Skin epidermis (tissue), 12 donors: ENCODE results near the gene NTN4.

Experiments used
- H3K27ac ChIP-seq, 21 experiments: fragments of 200-600 bp; sonication (generic) in 11 of 21; one replicate each; pipeline ENCODE4 v1.5.0; 2020; ENCODE audit warnings: mild to moderate bottlenecking in 3 of 21, inconsistent platforms in 2 of 21, moderate library complexity in 2 of 21
- H3K4me3 ChIP-seq, 7 experiments: fragments of 200-600 bp; sonication (generic) in 2 of 7; one replicate each; pipeline ENCODE4 v1.5.0; 2020; ENCODE audit warnings: inconsistent platforms in 2 of 7, mild to moderate bottlenecking in 2 of 7, moderate library complexity in 1 of 7

The NTN4 gene

GRCh38 chr12:95608252-95609033 lies 182.1 kb downstream of the NTN4 start:
- H3K4me3 ChIP-seq, result no peak overlapping the region

More at GRCh38 chr12:95608252-95609033, 182.1 kb downstream of the NTN4 start:
- H3K27ac ChIP-seq, result peak overlapping the region in 3 of 21 experiments; percentile 19 to 60 (median 45)
